K562 (cell line): ENCODE measurements around the gene EPS8L1. TPM values are rescaled to one million over a fixed set of nuclear protein-coding genes. Genes with fewer than 3 reads are reported as not detected.

Source experiments
- CCNT2 ChIP-seq: IDR thresholded peaks from 2 replicates; pipeline ENCODE4 v1.6.1; 2011; ENCODE audit warnings: borderline replicate concordance, low read depth, mild to moderate bottlenecking, moderate library complexity, mixed read lengths, low read length; ENCODE audit not compliant: insufficient read length; ENCODE audit errors: extremely low read depth
- ERF ChIP-seq: fragments of 450-650 bp; formaldehyde crosslinking; IDR thresholded peaks from 2 replicates; pipeline ENCODE4 v1.4.0; 2020; ENCODE audit warnings: mild to moderate bottlenecking, mixed read lengths
- HNRNPK ChIP-seq: fragments of 200-400 bp; formaldehyde crosslinking; IDR thresholded peaks from one replicate; pipeline ENCODE4 v1.6.1; 2018; ENCODE audit warnings: mild to moderate bottlenecking, low read depth, low read length; ENCODE audit not compliant: poor library complexity, severe bottlenecking
- KDM2B ChIP-seq: fragments of 250-450 bp; sonication (Bioruptor Pico); IDR thresholded peaks from 2 replicates; pipeline ENCODE4 v1.8.0; 2021; ENCODE audit warnings: mild to moderate bottlenecking, moderate library complexity
- MYBL2 ChIP-seq, 2 experiments: fragments of 450-650 bp in 1 of 2; sonication (generic) in 1 of 2; formaldehyde crosslinking in 1 of 2; IDR thresholded peaks; 2 replicates each; pipeline versions ENCODE4 v1.6.1 to v1.8.1; 2017 to 2022; ENCODE audit warnings: borderline replicate concordance in 1 of 2, inconsistent platforms in 1 of 2, low read depth in 1 of 2, mild to moderate bottlenecking in 1 of 2, missing genetic modification reagents in 1 of 2, moderate library complexity in 1 of 2
- PCBP1 ChIP-seq: fragments of 200-400 bp; formaldehyde crosslinking; IDR thresholded peaks from 2 replicates; pipeline ENCODE4 v1.6.1; 2018; ENCODE audit warnings: mild to moderate bottlenecking, low read depth, low read length; ENCODE audit not compliant: poor library complexity, severe bottlenecking
- RBM34 ChIP-seq: fragments of 200-400 bp; formaldehyde crosslinking; IDR thresholded peaks from 2 replicates; pipeline ENCODE4 v1.6.1; 2018; ENCODE audit warnings: low read length, borderline replicate concordance; ENCODE audit not compliant: insufficient read depth
- SIN3A ChIP-seq, 2 experiments: fragments of 150-350 bp in 1 of 2; IDR thresholded peaks; 2 replicates each; pipeline ENCODE4 v1.6.1; 2011 to 2016; ENCODE audit warnings: borderline replicate concordance in 2 of 2, low read depth in 2 of 2, low read length in 2 of 2, mild to moderate bottlenecking in 2 of 2, moderate library complexity in 2 of 2; ENCODE audit not compliant: control insufficient read depth in 1 of 2
- SNIP1 ChIP-seq: fragments of 450-650 bp; IDR thresholded peaks from 2 replicates; pipeline ENCODE4 v1.7.1; 2017; ENCODE audit warnings: low read depth, mild to moderate bottlenecking
- ZBTB7A ChIP-seq: IDR thresholded peaks from 2 replicates; pipeline ENCODE4 v1.6.1; 2011; ENCODE audit warnings: low read depth, mild to moderate bottlenecking, low read length, moderate library complexity, borderline replicate concordance; ENCODE audit not compliant: control insufficient read depth
- ZNF561 ChIP-seq: fragments of 450-650 bp; formaldehyde crosslinking; conservative IDR thresholded peaks from 2 replicates; pipeline ENCODE4 v1.4.0; 2020; ENCODE audit warnings: mild to moderate bottlenecking, moderate library complexity
- ZNF668 ChIP-seq: fragments of 250-450 bp; sonication (Bioruptor Pico); IDR thresholded peaks from 2 replicates; pipeline ENCODE4 v1.8.0; 2022; ENCODE audit warnings: mild to moderate bottlenecking, inconsistent platforms
- ZNF780A ChIP-seq: fragments of 250-450 bp; sonication (Bioruptor Pico); IDR thresholded peaks from 2 replicates; pipeline ENCODE4 v1.5.0; 2021; ENCODE audit warnings: mild to moderate bottlenecking
- polyA plus RNA-seq, 8 experiments: library from polyadenylated mRNA; depleted of rRNA in 4 of 8; stranded (reverse) in 5 of 8; unstranded in 3 of 8; fragments of >200 nt; fragmentation: Nextera tagmentation in 2 of 8; fragmentation: Illumina TruSeq in 1 of 8; extraction: Ambion mirVana in 2 of 8; extraction: Trizol in 1 of 8; gene quantifications; 2 replicates each; pipeline versions ENCODE4 v1.2.1 to v1.2.3, GENCODE V29; 2011 to 2014; ENCODE audit warnings: inconsistent platforms in 1 of 8, missing spikeins in 1 of 8
- total RNA-seq, 7 experiments: library from RNA; depleted of rRNA in 6 of 7; stranded (reverse); fragments of >200 nt in 6 of 7; fragmentation: Illumina TruSeq in 2 of 7; extraction: Trizol in 2 of 7; gene quantifications; 2 replicates each; pipeline versions ENCODE4 v1.2.1 to v1.2.3, GENCODE V29; 2011 to 2021; ENCODE audit warnings: low replicate concordance in 1 of 7
- TF ChIP-seq, protein P1 (sequence below): sonication (generic); formaldehyde crosslinking; IDR thresholded peaks from 2 replicates; pipeline ENCODE4 v1.8.0; 2022; ENCODE audit warnings: missing genetic modification reagents, mild to moderate bottlenecking, moderate library complexity, borderline replicate concordance
- TF ChIP-seq, protein P2 (sequence below), 3 experiments: fragments of 200-800 bp in 1 of 3; sonication (Bioruptor generic) in 1 of 3; sonication (generic) in 1 of 3; formaldehyde crosslinking in 1 of 3; IDR thresholded peaks; 2 replicates each; pipeline versions ENCODE4 v1.6.1 to v1.8.0; 2016 to 2022; ENCODE audit warnings: mild to moderate bottlenecking in 2 of 3, missing compliant biosample characterization in 2 of 3, missing genetic modification characterization in 2 of 3, missing genetic modification reagents in 1 of 3
- TF ChIP-seq, protein P3 (sequence below): fragments of 450-650 bp; IDR thresholded peaks from 2 replicates; pipeline ENCODE4 v1.6.1; 2016; ENCODE audit warnings: antibody characterized with exemption

EPS8L1 gene
- total and polyA plus RNA-seq, 9 of the 15 experiments (the other 6 are each of a cell fraction or from before 2014, with no cell fraction given): 0.35 to 22.1 (median 11.9) TPM

DNA sequence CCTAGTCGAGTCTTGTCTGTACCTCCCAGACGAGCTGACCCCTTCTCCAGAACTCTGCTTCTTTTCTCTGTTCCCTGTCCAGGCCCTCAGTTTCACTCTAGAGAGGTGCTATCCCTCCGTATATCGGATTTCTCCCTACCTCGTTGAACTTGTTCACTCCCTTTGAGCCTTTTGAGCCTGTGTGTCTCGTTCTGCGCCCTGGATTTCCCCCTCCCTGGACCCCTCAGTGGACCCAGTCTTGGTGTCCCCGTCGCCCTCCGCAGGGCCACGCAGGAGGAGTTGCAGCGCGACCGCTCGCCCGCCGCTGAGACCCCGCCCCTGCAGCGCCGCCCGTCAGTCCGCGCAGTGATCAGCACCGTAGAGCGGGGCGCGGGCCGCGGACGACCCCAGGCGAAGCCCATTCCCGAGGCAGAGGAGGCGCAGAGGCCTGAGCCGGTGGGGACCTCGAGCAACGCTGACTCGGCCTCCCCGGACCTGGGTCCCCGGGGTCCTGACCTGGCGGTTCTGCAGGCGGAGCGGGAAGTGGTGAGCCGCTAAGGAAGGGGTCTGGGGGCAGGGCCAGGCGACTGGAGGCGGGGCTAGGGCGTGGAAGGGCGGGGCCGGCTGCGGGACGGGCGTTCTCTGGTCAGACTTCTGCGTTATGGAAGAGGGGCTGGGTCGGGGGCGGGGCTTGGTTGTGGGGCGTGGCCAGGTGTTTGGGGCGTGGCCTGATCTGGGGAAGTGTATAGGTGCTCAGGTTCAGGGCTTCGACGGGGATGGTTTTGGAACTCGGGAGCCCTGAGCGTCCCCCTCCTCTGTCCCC is 5.5 kb downstream of the EPS8L1 start (continued):
- TF ChIP-seq, protein P1, sequence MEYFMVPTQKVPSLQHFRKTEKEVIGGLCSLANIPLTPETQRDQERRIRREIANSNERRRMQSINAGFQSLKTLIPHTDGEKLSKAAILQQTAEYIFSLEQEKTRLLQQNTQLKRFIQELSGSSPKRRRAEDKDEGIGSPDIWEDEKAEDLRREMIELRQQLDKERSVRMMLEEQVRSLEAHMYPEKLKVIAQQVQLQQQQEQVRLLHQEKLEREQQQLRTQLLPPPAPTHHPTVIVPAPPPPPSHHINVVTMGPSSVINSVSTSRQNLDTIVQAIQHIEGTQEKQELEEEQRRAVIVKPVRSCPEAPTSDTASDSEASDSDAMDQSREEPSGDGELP (CRISPR knock-in tag): peak; percentile 73; the same call in 1 of the 2 replicates
- TF ChIP-seq SIN3A (IDR thresholded peaks at IDR 0.05; ENCODE audit: borderline replicate concordance in 2 of 2, control insufficient read depth in 1 of 2, low read depth in 2 of 2, low read length in 2 of 2): peak in 1 of 2 experiments; percentile 45; a peak in 1 of 4 replicates
- TF ChIP-seq ERF (CRISPR knock-in tag): peak; percentile 83; the same call in 1 of the 2 replicates
- TF ChIP-seq ZNF668 (CRISPR knock-in tag): no peak
- peak; percentile 94 for TF ChIP-seq ZBTB7A
- TF ChIP-seq, protein P2, sequence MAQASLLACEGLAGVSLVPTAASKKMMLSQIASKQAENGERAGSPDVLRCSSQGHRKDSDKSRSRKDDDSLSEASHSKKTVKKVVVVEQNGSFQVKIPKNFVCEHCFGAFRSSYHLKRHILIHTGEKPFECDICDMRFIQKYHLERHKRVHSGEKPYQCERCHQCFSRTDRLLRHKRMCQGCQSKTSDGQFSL (CRISPR knock-in tag; IDR thresholded peaks at IDR 0.05): no peak
- TF ChIP-seq, protein P2 (tag; IDR thresholded peaks at IDR 0.05): no peak
- peak; percentile 28 for TF ChIP-seq CCNT2
- TF ChIP-seq, protein P3, sequence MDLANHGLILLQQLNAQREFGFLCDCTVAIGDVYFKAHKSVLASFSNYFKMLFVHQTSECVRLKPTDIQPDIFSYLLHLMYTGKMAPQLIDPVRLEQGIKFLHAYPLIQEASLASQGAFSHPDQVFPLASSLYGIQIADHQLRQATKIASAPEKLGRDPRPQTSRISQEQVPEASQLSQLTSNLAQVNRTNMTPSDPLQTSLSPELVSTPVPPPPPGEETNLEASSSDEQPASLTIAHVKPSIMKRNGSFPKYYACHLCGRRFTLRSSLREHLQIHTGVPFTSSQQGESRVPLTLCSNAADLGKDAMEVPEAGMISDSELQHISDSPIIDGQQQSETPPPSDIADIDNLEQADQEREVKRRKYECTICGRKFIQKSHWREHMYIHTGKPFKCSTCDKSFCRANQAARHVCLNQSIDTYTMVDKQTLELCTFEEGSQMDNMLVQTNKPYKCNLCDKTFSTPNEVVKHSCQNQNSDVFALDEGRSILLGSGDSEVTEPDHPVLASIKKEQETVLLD: no peak
- TF ChIP-seq PCBP1: peak; percentile 50
- no peak for TF ChIP-seq ZNF561 (CRISPR knock-in tag)
- no peak for TF ChIP-seq HNRNPK
- TF ChIP-seq SNIP1: no peak
- 0 out of 2 replicates have a peak, but pooled peaks have one; percentile 48 for TF ChIP-seq RBM34
- no peak for TF ChIP-seq MYBL2 (IDR thresholded peaks at IDR 0.05; ENCODE audit: low read depth)
- no peak for TF ChIP-seq MYBL2 (CRISPR knock-in tag; IDR thresholded peaks at IDR 0.05; ENCODE audit: borderline replicate concordance)
- peak; percentile 58; the same call in 1 of the 2 replicates for TF ChIP-seq KDM2B (CRISPR knock-in tag)
- no peak for TF ChIP-seq ZNF780A (CRISPR knock-in tag)
